GM19397 (cell line): ENCODE measurements around the gene TK2.
"Not testable (repeated sequence)": the region's sequence is repeated elsewhere in the genome, so short reads cannot be mapped to it uniquely, and the experiment has no call there.

ENCODE experiments used
- ATAC-seq: cut with Tn5 transposase; IDR thresholded peaks from one replicate; pipeline ENCODE4 v1.9.1; 2021; ENCODE audit warnings: mild to moderate bottlenecking, moderate library complexity; ENCODE audit not compliant: unreplicated experiment

The TK2 gene

GRCh38 chr16:66508248-66508913, 41.5 kb downstream of the TK2 start:
- ATAC-seq, result no peak

- no peak for ATAC-seq
These were observed 42.1 kb downstream of the TK2 start for GRCh38 chr16:66507731-66508239.

- ATAC-seq, result no peak
These were observed 46.3 kb downstream of the TK2 start for GRCh38 chr16:66503612-66504011.

GRCh38 chr16:66503030-66503429, 46.9 kb downstream of the TK2 start:
- no peak for ATAC-seq

GRCh38 chr16:66502020-66502913, 47.7 kb downstream of the TK2 start:
- no peak for ATAC-seq

GRCh38 chr16:66501563-66501962, 48.4 kb downstream of the TK2 start:
- ATAC-seq, result not testable (repeated sequence)

- ATAC-seq, result not testable (repeated sequence)
These were observed 52.0 kb downstream of the TK2 start for GRCh38 chr16:66497921-66498320.

GRCh38 chr16:66496226-66496625, 53.7 kb downstream of the TK2 start:
- not testable (repeated sequence) for ATAC-seq

GRCh38 chr16:66495440-66495839, 54.5 kb downstream of the TK2 start:
- ATAC-seq, result no peak

- ATAC-seq, result no peak
These were observed 55.0 kb downstream of the TK2 start for GRCh38 chr16:66494916-66495315.

GRCh38 chr16:66493490-66494401, 56.2 kb downstream of the TK2 start:
- ATAC-seq, result no peak

GRCh38 chr16:66491716-66492064, 58.2 kb downstream of the TK2 start:
- no peak for ATAC-seq

GRCh38 chr16:66490774-66491715, 58.9 kb downstream of the TK2 start:
- ATAC-seq, result no peak

GRCh38 chr16:66489818-66490217, 60.1 kb downstream of the TK2 start:
- ATAC-seq, result no peak

- no peak for ATAC-seq
These were observed 60.5 kb downstream of the TK2 start for GRCh38 chr16:66489385-66489784.

- no peak for ATAC-seq
These were observed 61.4 kb downstream of the TK2 start for GRCh38 chr16:66488505-66488904.

- no peak for ATAC-seq
These were observed 62.2 kb downstream of the TK2 start for GRCh38 chr16:66487580-66488275.

- ATAC-seq, result no peak
These were observed 62.9 kb downstream of the TK2 start for GRCh38 chr16:66486773-66487579.
